GM12873 (cell line): ENCODE measurements around the gene GNAQ.

Experiments
- TF ChIP-seq, protein P1 (sequence below): IDR thresholded peaks from 2 replicates; pipeline ENCODE4 v1.5.1; 2012; ENCODE audit warnings: low read depth, mild to moderate bottlenecking, moderate library complexity, low read length, control low read depth; ENCODE audit not compliant: insufficient read depth; ENCODE audit errors: missing control alignments

The GNAQ gene

DNA sequence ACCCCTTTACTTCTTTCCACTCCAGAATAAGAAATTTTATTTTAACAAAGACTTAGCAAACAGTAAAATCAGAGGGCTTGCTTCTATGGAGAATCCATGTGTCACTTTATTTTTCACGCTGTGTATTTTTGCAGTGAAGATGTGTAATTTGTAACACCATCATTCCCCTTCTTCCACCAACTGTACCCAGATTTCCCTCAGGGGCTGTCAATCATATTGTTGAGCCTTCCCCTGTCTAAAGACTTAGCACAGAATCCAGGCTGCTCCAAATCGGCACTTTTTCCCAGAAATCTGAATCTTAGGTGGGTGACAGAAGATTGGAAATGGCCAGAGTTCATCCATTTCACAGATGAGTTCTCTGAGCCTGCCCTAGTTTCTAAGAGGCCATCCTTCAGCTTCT, 115.9 kb downstream of the GNAQ start:
- TF ChIP-seq, protein P1, sequence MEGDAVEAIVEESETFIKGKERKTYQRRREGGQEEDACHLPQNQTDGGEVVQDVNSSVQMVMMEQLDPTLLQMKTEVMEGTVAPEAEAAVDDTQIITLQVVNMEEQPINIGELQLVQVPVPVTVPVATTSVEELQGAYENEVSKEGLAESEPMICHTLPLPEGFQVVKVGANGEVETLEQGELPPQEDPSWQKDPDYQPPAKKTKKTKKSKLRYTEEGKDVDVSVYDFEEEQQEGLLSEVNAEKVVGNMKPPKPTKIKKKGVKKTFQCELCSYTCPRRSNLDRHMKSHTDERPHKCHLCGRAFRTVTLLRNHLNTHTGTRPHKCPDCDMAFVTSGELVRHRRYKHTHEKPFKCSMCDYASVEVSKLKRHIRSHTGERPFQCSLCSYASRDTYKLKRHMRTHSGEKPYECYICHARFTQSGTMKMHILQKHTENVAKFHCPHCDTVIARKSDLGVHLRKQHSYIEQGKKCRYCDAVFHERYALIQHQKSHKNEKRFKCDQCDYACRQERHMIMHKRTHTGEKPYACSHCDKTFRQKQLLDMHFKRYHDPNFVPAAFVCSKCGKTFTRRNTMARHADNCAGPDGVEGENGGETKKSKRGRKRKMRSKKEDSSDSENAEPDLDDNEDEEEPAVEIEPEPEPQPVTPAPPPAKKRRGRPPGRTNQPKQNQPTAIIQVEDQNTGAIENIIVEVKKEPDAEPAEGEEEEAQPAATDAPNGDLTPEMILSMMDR = no peak

- TF ChIP-seq, protein P1 = no peak
Measured at GRCh38 chr9:77912895-77913693, 118.5 kb downstream of the GNAQ start.

DNA sequence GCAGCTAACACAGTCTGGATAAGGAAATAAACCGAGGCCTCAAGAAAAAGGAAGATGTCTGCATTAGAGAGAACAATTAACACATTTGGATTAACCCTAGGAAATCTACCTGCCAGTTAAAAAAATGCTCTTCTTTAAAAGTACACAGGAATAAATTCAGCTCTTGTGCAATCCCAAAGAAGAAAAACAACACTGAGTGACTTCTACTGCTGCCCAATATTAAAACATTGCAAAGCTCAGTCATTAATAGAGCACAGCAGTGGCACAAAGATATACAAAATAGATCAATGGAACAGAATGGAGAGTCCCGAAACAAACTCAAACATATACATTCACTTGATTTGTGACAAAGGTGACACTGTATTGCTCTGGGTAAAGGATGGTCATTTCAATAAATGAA, 119.7 kb downstream of the GNAQ start:
- TF ChIP-seq, protein P1 = no peak

DNA sequence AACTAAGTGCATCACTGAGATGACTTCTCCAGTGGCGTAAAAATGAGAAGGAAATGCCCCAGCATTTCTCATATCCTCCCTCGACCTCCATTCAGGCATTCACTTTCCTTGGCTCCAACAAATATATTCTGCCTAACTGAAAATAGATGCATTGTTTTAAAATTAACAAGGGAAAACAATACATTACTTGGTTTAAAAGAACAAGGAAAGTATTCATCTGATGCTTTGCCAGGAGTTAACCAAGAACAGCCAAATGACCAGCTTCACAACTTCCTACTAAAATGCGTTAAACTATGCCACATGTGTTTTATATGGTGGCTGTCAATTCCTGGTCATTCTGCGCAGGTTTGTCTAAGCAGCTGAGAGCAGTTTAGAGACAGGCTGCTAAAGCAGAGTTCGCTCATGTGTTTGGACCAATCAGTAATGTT, 121.4 kb downstream of the GNAQ start:
- TF ChIP-seq, protein P1 = no peak

DNA sequence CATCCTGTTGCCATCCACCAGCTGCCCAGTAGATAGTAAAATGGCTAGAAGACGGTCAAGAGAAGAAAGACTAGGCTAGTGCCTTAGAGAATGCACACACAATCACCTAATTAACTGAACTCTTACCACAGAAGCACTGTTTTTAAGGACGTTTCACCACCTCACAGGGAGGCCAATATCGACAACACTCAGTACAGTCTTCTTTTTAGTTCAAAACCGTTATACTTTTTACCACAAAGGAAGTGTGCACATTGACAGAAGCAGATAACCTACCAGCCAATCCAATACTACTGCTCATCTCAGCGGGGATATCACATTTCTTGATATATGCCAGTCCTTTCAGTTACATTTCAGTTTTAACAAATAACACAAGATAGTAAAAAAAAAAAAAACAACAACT, 122.3 kb downstream of the GNAQ start:
- TF ChIP-seq, protein P1 = no peak

DNA sequence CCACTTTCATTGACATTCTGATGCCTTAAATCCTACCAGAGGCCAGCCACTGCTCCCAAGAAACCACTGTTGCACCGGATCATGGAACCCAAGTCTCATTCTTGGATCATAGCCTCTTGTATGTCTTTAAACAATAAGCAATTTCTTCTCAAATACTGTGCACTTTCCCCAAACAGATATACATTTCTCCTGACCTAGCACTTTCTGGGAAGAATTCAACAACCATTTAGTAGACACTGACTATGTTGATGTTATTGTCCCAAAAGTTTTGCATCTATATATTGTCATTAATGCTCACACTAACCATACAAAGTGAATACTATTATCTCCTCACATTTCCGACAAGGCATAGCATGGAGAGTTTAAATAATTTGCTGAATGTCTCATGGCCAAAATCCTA, 123.3 kb downstream of the GNAQ start:
- TF ChIP-seq, protein P1 = no peak

DNA sequence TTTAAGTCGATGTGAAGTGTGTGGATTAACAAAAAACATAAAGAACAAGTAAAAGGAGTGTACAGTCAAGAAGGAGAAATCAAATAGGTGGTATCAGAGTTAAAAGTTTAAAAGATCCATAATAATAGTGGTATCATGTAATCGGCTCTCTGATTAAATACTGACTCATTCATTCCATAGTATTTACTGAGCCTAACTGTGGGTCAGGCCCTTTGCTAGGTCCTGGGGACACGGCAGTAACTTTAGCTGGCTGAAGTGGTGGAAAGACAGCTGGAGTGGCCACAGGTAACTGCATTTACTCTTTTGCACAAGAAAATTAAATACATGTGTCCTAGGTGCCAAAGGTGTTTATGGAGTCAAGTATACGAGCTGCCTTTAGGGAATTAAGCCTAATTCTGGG, 124.0 kb downstream of the GNAQ start:
- TF ChIP-seq, protein P1 = no peak

GRCh38 chr9:77906991-77907390, 124.6 kb downstream of the GNAQ start:
- TF ChIP-seq, protein P1 = no peak
